Psoas muscle (tissue), 8 donors: ENCODE results near the gene CACNG4. TPM values are rescaled to one million over a fixed set of nuclear protein-coding genes. Genes with fewer than 3 reads are reported as not detected.

Source experiments
- ATAC-seq, 4 donors: fragments of 200-7000 bp; cut with Tn5 transposase; one replicate each; pipeline ENCODE4 v1.9.1; 2020; ENCODE audit warnings: moderate library complexity in 3 of 4, mild to moderate bottlenecking in 2 of 4
- DNase-seq, 2 donors: peaks; one replicate each; pipeline ENCODE4 v3.0.0-alpha.2; 2020
- H3K27ac ChIP-seq: fragments of 200-600 bp; one replicate; pipeline ENCODE4 v1.8.0; 2022
- H3K27me3 ChIP-seq, 3 donors: fragments of 200-600 bp in 1 of 3; one replicate each; pipeline versions ENCODE4 v1.6.1 to v1.8.0; 2013 to 2022; ENCODE audit warnings: low read length in 2 of 3, mild to moderate bottlenecking in 2 of 3, moderate library complexity in 1 of 3; ENCODE audit not compliant: insufficient read depth in 3 of 3
- H3K36me3 ChIP-seq, 2 donors: fragments of 200-600 bp in 1 of 2; one replicate each; pipeline versions ENCODE4 v1.6.1 to v1.8.0; 2013 to 2022; ENCODE audit warnings: low read depth in 1 of 2, mild to moderate bottlenecking in 1 of 2, moderate library complexity in 1 of 2; ENCODE audit not compliant: insufficient read depth in 1 of 2
- H3K4me1 ChIP-seq: fragments of 200-600 bp; one replicate; pipeline ENCODE4 v1.8.0; 2022
- H3K4me3 ChIP-seq: fragments of 200-600 bp; one replicate; pipeline ENCODE4 v1.8.0; 2022; ENCODE audit warnings: mild to moderate bottlenecking
- H3K9me3 ChIP-seq: fragments of 200-600 bp; one replicate; pipeline ENCODE4 v1.8.0; 2022
- CTCF ChIP-seq: fragments of 200-600 bp; IDR thresholded peaks from one replicate; pipeline ENCODE4 v1.8.0; 2022; ENCODE audit warnings: antibody characterized with exemption
- WGBS, 3 donors: extraction: QIAGEN DNeasy Blood & Tissue Kit; methylation state at CpG; one replicate each; pipeline versions ENCODE4 v1.1.6 to v1.1.7; 2013; 5-methylcytosine and 5-hydroxymethylcytosine counted together
- intact Hi-C, 2 donors: fragments of 100-400 bp; cut with DNase I; formaldehyde crosslinking; loops; one replicate each; pipeline versions ENCODE4 v1.11.0 to v1.14.2; 2022
- long read RNA-seq, 2 donors: library from polyadenylated mRNA; unstranded; transcript quantifications; one replicate each; pipeline ENCODE4 v2.0.0, GENCODE V29; 2021
- polyA plus RNA-seq, 3 donors: library from polyadenylated mRNA; stranded (reverse); fragments of 200-250 nt; gene quantifications; one replicate each; pipeline ENCODE4 v1.2.3, GENCODE V29; 2013
- total RNA-seq, 4 donors: library from RNA; stranded (reverse); fragmentation: NEBNext Ultra II Directional in 2 of 4; extraction: Animal tissue kit (Norgen Biotek cat#: 25700) in 2 of 4; gene quantifications; one replicate each; pipeline versions ENCODE4 v1.2.1 to v1.2.4, GENCODE V29; 2021 to 2023
- donor health status: healthy with polysubstance abuse.
- donor health status: DM: no; HTN: no; CAD: no; lungs with moderate emphysema.
- donor health status: Bipolar disorder and iron deficiency.
- donor health status: healthy.
- donor health status: DM: yes; HTN: yes; CAD: no.
- donor health status: DM: no; HTN: no; CAD: no.
- donor health status: DM: no; HTN: no; CAD: no.
- donor health status: DM: yes; HTN: yes; CAD: no.

CACNG4 gene
- not detected for total RNA-seq
- polyA plus RNA-seq, result under 1 TPM in 1 of 3 donors, not detected in 2; 0.03 TPM
- long read RNA-seq, donor 1, result 0 reads
- long read RNA-seq, donor 2, result 0 reads

GRCh38 chr17:66963909-66964771 is at the start of gene CACNG4:
CACNG4 (plus strand) TSS chr17:66964707; CDS start chr17:66964912, 205 bp downstream.
- intact Hi-C loops, result no loop called here
- ATAC-seq (no peak), DNase-seq (no peak)
- TF ChIP-seq CTCF, result no peak
- Histone ChIP-seq H3K9me3 (no peaks in the 10 kb centered on the region), H3K27me3 (peaks cover 0 to 46% (median 17%) of the 10 kb centered on the region in 3 donors), H3K4me1 (peaks cover 11% of the 10 kb centered on the region), H3K27ac (no peak within 1 kb of the TSS), H3K4me3 (peak within 1 kb of the TSS; percentile 58), H3K36me3 (no peaks in the 10 kb centered on the region)
- 8 to 28% (median 16%) methylated on average over 15 to 64 of the region's 71 CpGs for WGBS, 3 donors

GRCh38 chr17:66915204-66915611 is 49.3 kb upstream of the CACNG4 start:
- TF ChIP-seq CTCF, result peak; percentile 33
- no peaks in the 10 kb centered on the region for H3K9me3 ChIP-seq
- 72 to 80% (median 74%) methylated on average over 7 of the region's 7 CpGs for WGBS, 3 donors
- H3K4me1 ChIP-seq, result no peaks in the 10 kb centered on the region
- H3K36me3 ChIP-seq, result no peaks in the 10 kb centered on the region
- DNase-seq (peak in 1 of 2 donors; percentile 64), ATAC-seq (peak; percentile 68 to 85 (median 76))
- no peak overlapping the region for H3K27ac ChIP-seq
- intact Hi-C loops, result loop anchor here in 1 of 2 donors (5.0 kb wide), 1 partner anchor 57 kb away; no protein-coding TSS in a partner anchor
- peaks cover 0 to 1% (median 0%) of the 10 kb centered on the region in 3 donors for H3K27me3 ChIP-seq
- H3K4me3 ChIP-seq, result no peak overlapping the region

- WGBS, 3 donors, result 88 to 91% (median 90%) methylated on average over 11 of the region's 11 CpGs
- TF ChIP-seq CTCF, result no peak
- no peak for ATAC-seq
- intact Hi-C loops, result loop anchor here in 1 of 2 donors (5.0 kb wide), 1 partner anchor 57 kb away; no protein-coding TSS in a partner anchor
- Histone ChIP-seq H3K27me3 (peaks cover 0 to 4% (median 0%) of the 10 kb centered on the region in 3 donors), H3K9me3 (no peaks in the 10 kb centered on the region), H3K27ac (no peak overlapping the region), H3K4me3 (no peak overlapping the region), H3K4me1 (no peaks in the 10 kb centered on the region), H3K36me3 (no peaks in the 10 kb centered on the region)
- no peak for DNase-seq
Measured at GRCh38 chr17:66915792-66916191, 48.7 kb upstream of the CACNG4 start.

- ATAC-seq, result no peak
- WGBS, 3 donors, result 95 to 100% (median 95%) methylated on average over 1 of the region's 1 CpG
- no peaks in the 10 kb centered on the region for H3K9me3 ChIP-seq
- no peaks in the 10 kb centered on the region for H3K4me1 ChIP-seq
- intact Hi-C loops, result loop anchor here in 1 of 2 donors (5.0 kb wide), 1 partner anchor 55 kb away; no protein-coding TSS in a partner anchor
- H3K4me3 ChIP-seq, result no peak overlapping the region
- H3K27me3 ChIP-seq, result peaks cover 0 to 4% (median 0%) of the 10 kb centered on the region in 3 donors
- no peaks in the 10 kb centered on the region for H3K36me3 ChIP-seq
- TF ChIP-seq CTCF, result no peak
- no peak overlapping the region for H3K27ac ChIP-seq
- no peak for DNase-seq
Measured at GRCh38 chr17:66916946-66917345, 47.6 kb upstream of the CACNG4 start.
